Measurements from ENCODE around the gene NEMP2. TPM values are rescaled to one million over a fixed set of nuclear protein-coding genes. Genes with fewer than 3 reads are reported as not detected.

Gene NEMP2
- total RNA-seq, 1 donor from 2014 or later = 21.1 TPM

DNA sequence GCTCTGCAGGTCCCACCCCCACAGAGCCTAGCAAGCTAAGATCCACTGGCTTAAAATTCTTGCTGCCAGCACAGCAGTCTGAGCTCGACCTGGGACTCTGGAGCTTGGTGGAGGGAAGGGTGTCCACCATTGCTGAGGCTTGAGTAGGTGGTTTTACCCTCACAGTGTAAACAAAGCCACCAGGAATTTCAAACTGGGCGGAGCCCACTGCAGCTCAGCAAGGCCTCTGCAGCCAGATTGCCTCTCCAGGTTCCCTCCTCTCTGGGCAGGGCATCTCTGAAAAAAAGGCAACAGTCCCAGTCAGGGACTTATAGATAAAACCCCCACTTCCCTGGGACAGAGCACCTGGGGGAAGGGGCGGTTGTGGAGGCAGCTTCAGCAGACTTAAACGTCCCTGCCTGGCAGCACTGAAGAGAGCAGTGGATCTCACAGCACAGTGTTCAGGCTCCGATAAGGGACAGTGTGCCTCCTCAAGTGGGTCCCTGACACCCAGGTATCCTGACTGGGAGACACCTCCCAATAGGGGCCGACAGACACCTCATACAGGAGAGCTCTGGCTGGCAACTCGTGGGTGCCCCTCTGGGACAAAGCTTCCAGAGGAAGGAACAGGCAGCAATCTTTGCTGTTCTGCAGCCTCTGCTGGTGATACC lies 20.0 kb upstream of the NEMP2 start:
- Mint-ChIP-seq H3K27me3 (ENCODE audit: low read depth) (no peaks in the 10 kb centered on the region), H3K4me3 (no peak overlapping the region), H3K9me3 (peaks cover 24% of the 10 kb centered on the region), H3K27ac (no peak overlapping the region), H3K4me1 (no peaks in the 10 kb centered on the region), H3K36me3 (peaks cover 4% of the 10 kb centered on the region)
- no peak for DNase-seq (ENCODE audit: low spot score in 2 of 2, unreplicated experiment in 2 of 2)
- no peak for TF ChIP-seq CTCF (IDR thresholded peaks at IDR 0.05; ENCODE audit: unreplicated experiment)

DNA sequence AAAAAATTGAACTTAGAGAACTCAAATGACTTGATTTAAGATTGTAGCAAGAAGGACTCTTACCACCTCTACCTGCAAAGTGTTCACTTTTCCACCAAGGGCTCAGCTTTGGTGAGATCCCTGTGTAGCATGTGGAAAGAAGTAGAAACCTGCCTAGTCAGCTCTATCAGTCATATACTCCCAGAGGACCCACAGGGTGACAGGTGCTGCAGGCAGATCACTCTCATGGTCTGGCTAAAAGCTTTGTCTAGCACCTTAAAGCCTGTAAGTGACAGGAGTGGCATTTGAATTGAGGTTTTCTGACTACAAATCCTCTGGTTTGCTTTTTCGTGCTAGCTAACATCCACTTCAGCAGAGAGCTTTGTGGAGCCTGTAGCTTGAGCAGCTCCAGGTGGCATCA lies 18.7 kb upstream of the NEMP2 start:
- Mint-ChIP-seq H3K9me3 (peaks cover 29% of the 10 kb centered on the region), H3K36me3 (peaks cover 9% of the 10 kb centered on the region), H3K4me1 (no peaks in the 10 kb centered on the region), H3K4me3 (no peak overlapping the region), H3K27me3 (ENCODE audit: low read depth) (no peaks in the 10 kb centered on the region), H3K27ac (no peak overlapping the region)
- TF ChIP-seq CTCF (IDR thresholded peaks at IDR 0.05; ENCODE audit: unreplicated experiment) = no peak
- DNase-seq (ENCODE audit: low spot score in 2 of 2, unreplicated experiment in 2 of 2) = no peak

- Mint-ChIP-seq H3K27me3 (ENCODE audit: low read depth) (no peaks in the 10 kb centered on the region), H3K4me3 (no peak overlapping the region), H3K36me3 (peaks cover 9% of the 10 kb centered on the region), H3K4me1 (peaks cover under 1% of the 10 kb centered on the region), H3K27ac (no peak overlapping the region), H3K9me3 (peaks cover 22% of the 10 kb centered on the region)
- DNase-seq (ENCODE audit: low spot score in 2 of 2, unreplicated experiment in 2 of 2) = no peak
- no peak for TF ChIP-seq CTCF (IDR thresholded peaks at IDR 0.05; ENCODE audit: unreplicated experiment)
Observed at GRCh38 chr2:190551928-190552327, 17.4 kb upstream of the NEMP2 start.

GRCh38 chr2:190550137-190550536 lies 15.6 kb upstream of the NEMP2 start:
- no peak overlapping the region for H3K27ac Mint-ChIP-seq
- TF ChIP-seq CTCF (IDR thresholded peaks at IDR 0.05; ENCODE audit: unreplicated experiment) = no peak

GRCh38 chr2:190547886-190548285 lies 13.4 kb upstream of the NEMP2 start:
- Mint-ChIP-seq H3K36me3 (peaks cover 7% of the 10 kb centered on the region), H3K4me1 (peaks cover 11% of the 10 kb centered on the region), H3K27me3 (ENCODE audit: low read depth) (no peaks in the 10 kb centered on the region), H3K9me3 (peaks cover 14% of the 10 kb centered on the region), H3K27ac (no peak overlapping the region), H3K4me3 (no peak overlapping the region)
- no peak for DNase-seq (ENCODE audit: low spot score in 2 of 2, unreplicated experiment in 2 of 2)
- no peak for TF ChIP-seq CTCF (IDR thresholded peaks at IDR 0.05; ENCODE audit: unreplicated experiment)

More at GRCh38 chr2:190550137-190550536, 15.6 kb upstream of the NEMP2 start:
- Mint-ChIP-seq H3K9me3 (peaks cover 9% of the 10 kb centered on the region), H3K27me3 (ENCODE audit: low read depth) (no peaks in the 10 kb centered on the region), H3K4me3 (no peak overlapping the region), H3K36me3 (peaks cover 6% of the 10 kb centered on the region), H3K4me1 (peaks cover 9% of the 10 kb centered on the region)
- DNase-seq (ENCODE audit: low spot score in 2 of 2, unreplicated experiment in 2 of 2) = no peak
